Mucosa of stomach (tissue), 1 donor: ENCODE measurements around the gene NPC1L1.
A peak's percentile ranks its signal among the peaks of the same experiment; 100 is the strongest.
"Not testable (repeated sequence)": the region's sequence is repeated elsewhere in the genome, so short reads cannot be mapped to it uniquely, and the experiment has no call there.

Experiments
- H3K27me3 ChIP-seq: one replicate; pipeline ENCODE4 v1.7.0; 2013; ENCODE audit warnings: mild to moderate bottlenecking, low read length; ENCODE audit not compliant: control insufficient read depth, insufficient read depth
- H3K36me3 ChIP-seq: one replicate; pipeline ENCODE4 v1.7.0; 2013; ENCODE audit warnings: low read length; ENCODE audit not compliant: control insufficient read depth, insufficient read depth
- H3K4me1 ChIP-seq: one replicate; pipeline ENCODE4 v1.7.0; 2013; ENCODE audit warnings: mild to moderate bottlenecking, low read length; ENCODE audit not compliant: control insufficient read depth, insufficient read depth
- H3K4me3 ChIP-seq: one replicate; pipeline ENCODE4 v1.7.0; 2013; ENCODE audit warnings: low read length
- H3K9ac ChIP-seq: one replicate; pipeline ENCODE4 v1.7.0; 2013; ENCODE audit warnings: mild to moderate bottlenecking, low read length, moderate library complexity
- H3K9me3 ChIP-seq: one replicate; pipeline ENCODE4 v1.7.0; 2013; ENCODE audit warnings: mild to moderate bottlenecking, low read length, moderate library complexity; ENCODE audit not compliant: control insufficient read depth
- donor health status: Pancreatic carcinoma.

The NPC1L1 gene

GRCh38 chr7:44561962-44562621 lies 21.0 kb upstream of the NPC1L1 start:
- Histone ChIP-seq H3K9me3 (no peaks in the 10 kb centered on the region), H3K36me3 (peaks cover 8% of the 10 kb centered on the region), H3K4me1 (peaks cover 19% of the 10 kb centered on the region), H3K4me3 (no peak overlapping the region), H3K9ac (no peak overlapping the region), H3K27me3 (no peaks in the 10 kb centered on the region)

GRCh38 chr7:44561481-44561880 lies 20.4 kb upstream of the NPC1L1 start:
- Histone ChIP-seq H3K4me3 (no peak overlapping the region), H3K9me3 (no peaks in the 10 kb centered on the region), H3K36me3 (peaks cover 8% of the 10 kb centered on the region), H3K9ac (no peak overlapping the region), H3K27me3 (no peaks in the 10 kb centered on the region), H3K4me1 (peaks cover 19% of the 10 kb centered on the region)

GRCh38 chr7:44559485-44559884 lies 18.4 kb upstream of the NPC1L1 start:
- Histone ChIP-seq H3K27me3 (no peaks in the 10 kb centered on the region), H3K36me3 (peaks cover 5% of the 10 kb centered on the region), H3K4me3 (no peak overlapping the region), H3K9me3 (no peaks in the 10 kb centered on the region), H3K4me1 (peaks cover 14% of the 10 kb centered on the region), H3K9ac (no peak overlapping the region)

DNA sequence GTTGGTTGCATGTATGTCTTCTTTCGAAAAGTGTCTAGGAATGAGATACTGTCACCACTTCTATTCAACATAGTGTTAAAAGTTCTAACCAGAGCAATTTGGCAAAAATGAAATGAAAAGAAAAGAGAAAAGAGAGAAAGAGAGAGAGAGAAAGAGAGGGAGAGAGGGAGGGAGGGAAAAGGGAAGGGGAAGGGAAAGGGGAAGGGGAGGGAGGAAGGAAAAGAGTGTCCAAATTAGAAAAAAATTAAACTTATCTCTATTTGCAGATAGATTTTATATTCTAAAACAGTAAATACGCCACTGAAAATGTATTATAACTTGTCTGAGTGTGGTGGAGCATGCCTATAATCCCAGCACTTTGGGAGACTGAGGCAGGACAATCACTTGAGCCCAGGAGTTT lies 16.4 kb upstream of the NPC1L1 start:
- Histone ChIP-seq H3K4me1 (peaks cover 13% of the 10 kb centered on the region), H3K9ac (no peak overlapping the region), H3K36me3 (no peaks in the 10 kb centered on the region), H3K27me3 (no peaks in the 10 kb centered on the region), H3K4me3 (no peak overlapping the region), H3K9me3 (no peaks in the 10 kb centered on the region)

- no peaks in the 10 kb centered on the region for H3K9me3 ChIP-seq
- H3K36me3 ChIP-seq: no peaks in the 10 kb centered on the region
- no peaks in the 10 kb centered on the region for H3K27me3 ChIP-seq
- H3K4me1 ChIP-seq: no peaks in the 10 kb centered on the region
- no peak overlapping the region for H3K4me3 ChIP-seq
- no peak overlapping the region for H3K9ac ChIP-seq
Measured at GRCh38 chr7:44555350-44555749, 14.2 kb upstream of the NPC1L1 start.

- H3K36me3 ChIP-seq, H3K9me3 ChIP-seq, H3K4me3 ChIP-seq, H3K27me3 ChIP-seq, H3K9ac ChIP-seq, H3K4me1 ChIP-seq: not testable (repeated sequence)
Measured at GRCh38 chr7:44552473-44553005, 11.4 kb upstream of the NPC1L1 start.

DNA sequence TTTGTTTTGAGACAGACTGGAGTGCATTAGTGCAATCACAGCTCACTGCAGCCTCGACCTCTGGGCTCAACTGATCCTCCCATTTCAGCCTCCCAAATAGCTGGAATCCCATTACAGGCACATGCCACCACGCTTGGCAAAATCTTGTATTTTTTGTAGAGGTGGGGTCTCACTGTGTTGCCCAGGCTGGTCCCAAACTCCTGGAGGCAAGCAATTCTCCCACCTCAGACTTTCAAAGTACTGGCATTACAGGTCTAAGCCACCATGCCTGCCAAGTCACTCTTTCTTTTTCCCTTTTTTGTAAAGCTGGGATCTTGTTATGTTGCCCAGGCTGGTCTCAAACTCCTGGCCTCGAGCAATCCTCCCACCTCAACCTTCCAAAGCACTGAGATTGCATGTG lies 8.3 kb upstream of the NPC1L1 start:
- no peaks in the 10 kb centered on the region for H3K27me3 ChIP-seq
- H3K9me3 ChIP-seq: no peaks in the 10 kb centered on the region
- H3K4me3 ChIP-seq: no peak overlapping the region
- no peaks in the 10 kb centered on the region for H3K36me3 ChIP-seq
- no peak overlapping the region for H3K9ac ChIP-seq
- H3K4me1 ChIP-seq: peaks cover 10% of the 10 kb centered on the region

GRCh38 chr7:44548893-44549292 lies 7.8 kb upstream of the NPC1L1 start:
- Histone ChIP-seq H3K9ac (no peak overlapping the region), H3K36me3 (no peaks in the 10 kb centered on the region), H3K4me3 (no peak overlapping the region), H3K27me3 (no peaks in the 10 kb centered on the region), H3K4me1 (peaks cover 15% of the 10 kb centered on the region), H3K9me3 (no peaks in the 10 kb centered on the region)

DNA sequence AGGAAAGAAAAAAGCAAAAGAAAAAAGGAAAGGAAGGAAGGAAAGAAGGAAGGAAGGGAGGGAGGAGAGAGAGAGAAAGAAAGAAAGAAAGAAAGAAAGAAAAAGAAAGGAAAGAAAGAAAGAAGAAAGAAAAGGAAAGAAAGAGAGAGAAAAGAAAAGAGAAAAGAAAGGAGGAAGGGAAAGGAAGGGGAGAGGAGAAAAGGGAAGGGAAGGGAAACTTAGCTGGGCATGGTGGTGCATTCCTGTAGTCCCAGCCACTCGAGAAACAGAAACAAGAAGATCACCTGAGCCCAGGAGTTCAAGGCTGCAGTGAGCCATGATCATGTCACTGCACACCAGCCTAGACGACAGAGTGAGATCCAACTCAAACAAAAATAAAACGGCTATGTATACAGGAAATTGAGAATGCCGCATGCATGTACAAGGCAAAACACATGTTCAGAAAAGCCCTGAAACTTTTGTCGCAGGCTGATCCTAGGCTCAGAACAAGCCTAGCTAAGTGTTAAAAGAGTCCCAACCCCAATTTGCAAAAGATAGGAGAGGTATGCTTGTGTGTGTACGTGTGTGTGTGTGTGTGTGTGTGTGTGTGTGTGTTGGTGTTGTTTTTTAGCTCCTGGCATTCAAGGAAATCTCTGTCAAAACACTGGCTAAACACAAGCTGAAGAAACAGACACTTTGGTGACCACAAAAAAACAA lies 6.6 kb upstream of the NPC1L1 start:
- H3K9ac ChIP-seq: no peak overlapping the region
- peaks cover 24% of the 10 kb centered on the region for H3K4me1 ChIP-seq
- H3K4me3 ChIP-seq: no peak overlapping the region
- H3K9me3 ChIP-seq: no peaks in the 10 kb centered on the region
- no peaks in the 10 kb centered on the region for H3K27me3 ChIP-seq
- no peaks in the 10 kb centered on the region for H3K36me3 ChIP-seq

- Histone ChIP-seq H3K27me3 (no peaks in the 10 kb centered on the region), H3K4me1 (peaks cover 38% of the 10 kb centered on the region), H3K9me3 (no peaks in the 10 kb centered on the region), H3K36me3 (no peaks in the 10 kb centered on the region), H3K9ac (peak overlapping the region; percentile 18), H3K4me3 (peak overlapping the region; percentile 21)
Measured at GRCh38 chr7:44541876-44542610, 913 bp upstream of the NPC1L1 start.

GRCh38 chr7:44540592-44541027 lies 520 bp downstream of the NPC1L1 start:
- Histone ChIP-seq H3K27me3 (no peaks in the 10 kb centered on the region), H3K9ac (peak overlapping the region; percentile 36), H3K36me3 (no peaks in the 10 kb centered on the region), H3K4me1 (peaks cover 38% of the 10 kb centered on the region), H3K4me3 (no peak overlapping the region), H3K9me3 (no peaks in the 10 kb centered on the region)
